Panc1 (cell line): ENCODE results near the gene NF1. TPM values are rescaled to one million over a fixed set of nuclear protein-coding genes. Genes with fewer than 3 reads are reported as not detected.

Experiments used
- ATAC-seq: fragments of 200-7000 bp; cut with Tn5 transposase; 2 replicates; pipeline ENCODE4 v1.9.1; 2020; ENCODE audit warnings: mild to moderate bottlenecking, moderate library complexity
- BruUV-seq: library from RNA; stranded (reverse); fragments of 400-500 nt; replicated peaks from 2 replicates; lab custom pipeline; 2021; lab: Mats Ljungman, UMichigan
- CTCF ChIA-PET: fragments of 300-600 bp; sonication (Branson Sonifier 250); formaldehyde crosslinking; loops from one replicate; lab custom pipeline; 2022; ENCODE audit warnings: antibody characterized with exemption; lab: Charles Lee
- POLR2A ChIA-PET: fragments of 300-600 bp; sonication (Branson Sonifier 250); formaldehyde crosslinking; loops from one replicate; lab custom pipeline; 2022; ENCODE audit warnings: antibody characterized with exemption; lab: Charles Lee
- DNase-seq: peaks from one replicate; pipeline ENCODE4 v3.0.0-alpha.2; 2010; ENCODE audit warnings: low read depth, low spot score
- H3K27ac ChIP-seq: 2 replicates; pipeline ENCODE4 v1.5.1; 2011; ENCODE audit warnings: mild to moderate bottlenecking, low read length, inconsistent platforms
- H3K27me3 ChIP-seq: fragments of 200-500 bp; sonication (Bioruptor generic); 2 replicates; pipeline ENCODE4 v1.6.0; 2014; ENCODE audit warnings: low read length, inconsistent platforms; ENCODE audit not compliant: control insufficient read depth, insufficient read depth
- H3K36me3 ChIP-seq: fragments of 200-500 bp; sonication (Bioruptor generic); 2 replicates; pipeline ENCODE4 v1.5.1; 2014; ENCODE audit warnings: inconsistent platforms, mild to moderate bottlenecking, low read length, moderate library complexity; ENCODE audit not compliant: control insufficient read depth, insufficient read depth
- H3K4me1 ChIP-seq: 2 replicates; pipeline ENCODE4 v1.5.1; 2011; ENCODE audit warnings: inconsistent platforms, mild to moderate bottlenecking, low read length, moderate library complexity; ENCODE audit not compliant: control insufficient read depth, insufficient read depth
- H3K4me3 ChIP-seq, 2 experiments: 2 replicates each; pipeline ENCODE4 v1.5.1; 2011 to 2012; ENCODE audit warnings: low read depth in 2 of 2, low read length in 2 of 2, mild to moderate bottlenecking in 2 of 2, inconsistent platforms in 1 of 2, moderate library complexity in 1 of 2
- H3K9me3 ChIP-seq: fragments of 200-500 bp; sonication (Bioruptor generic); 2 replicates; pipeline ENCODE4 v1.5.1; 2014; ENCODE audit warnings: low read depth, mild to moderate bottlenecking, inconsistent platforms, low read length, moderate library complexity; ENCODE audit not compliant: control insufficient read depth, insufficient read depth
- POLR2AphosphoS5 ChIP-seq: IDR thresholded peaks from 2 replicates; pipeline ENCODE4 v1.6.1; 2012; ENCODE audit warnings: mild to moderate bottlenecking, low read depth, low read length, moderate library complexity
- REST ChIP-seq, 2 experiments: IDR thresholded peaks; 2 replicates each; pipeline ENCODE4 v1.6.1; 2011 to 2012; ENCODE audit warnings: low read depth in 2 of 2, control low read depth in 1 of 2, low read length in 1 of 2, mild to moderate bottlenecking in 1 of 2, moderate library complexity in 1 of 2; ENCODE audit not compliant: insufficient read depth in 1 of 2
- SIN3A ChIP-seq: IDR thresholded peaks from 2 replicates; pipeline ENCODE4 v1.6.1; 2012; ENCODE audit warnings: low read depth, mild to moderate bottlenecking, low read length, moderate library complexity, borderline replicate concordance; ENCODE audit not compliant: insufficient read depth
- TCF7L2 ChIP-seq: IDR thresholded peaks from 2 replicates; pipeline ENCODE4 v1.6.1; 2011; ENCODE audit warnings: mild to moderate bottlenecking, low read depth, low read length, inconsistent platforms
- in situ Hi-C: cut with HindIII; loops from 2 replicates; pipeline ENCODE4 v1.10.0; 2016; ENCODE audit warnings: low sequenced_read_pairs, low pct_unique_long_range_greater_than_20kb
- intact Hi-C: fragments of 100-400 bp; cut with micrococcal nuclease; formaldehyde crosslinking; loops from one replicate; pipeline ENCODE4 v1.10.0; 2022; ENCODE audit not compliant: unreplicated experiment
- total RNA-seq: library from RNA; stranded (reverse); gene quantifications from one replicate; pipeline ENCODE4 v1.2.1, GENCODE V29; 2021; ENCODE audit not compliant: unreplicated experiment
- TF ChIP-seq, protein P1 (sequence below): fragments of 450-650 bp; IDR thresholded peaks from 2 replicates; pipeline ENCODE4 v1.5.1; 2017; ENCODE audit warnings: mild to moderate bottlenecking

NF1 gene
- total RNA-seq, 1 experiment from 2014 or later, result 82.5 TPM

- no peak for TF ChIP-seq TCF7L2
- DNase-seq (no peak), ATAC-seq (no peak)
- Histone ChIP-seq H3K36me3 (peaks cover 6% of the 10 kb centered on the region; the same call in 1 of the 2 replicates), H3K27ac (no peak overlapping the region), H3K9me3 (no peaks in the 10 kb centered on the region), H3K4me3 (no peak overlapping the region), H3K4me1 (no peaks in the 10 kb centered on the region), H3K27me3 (no peaks in the 10 kb centered on the region)
- BruUV-seq, result no TSS peak
- in situ Hi-C loops (no loop called here), intact Hi-C loops (no loop called here)
- POLR2A ChIA-PET, result no interaction called here
- CTCF ChIA-PET, result no interaction called here
Measured at GRCh38 chr17:31167111-31167510, 72.3 kb downstream of the NF1 start.

GRCh38 chr17:31171701-31172100, 76.9 kb downstream of the NF1 start:
- TF ChIP-seq TCF7L2 (no peak), POLR2AphosphoS5 (no peak), SIN3A (no peak), REST (IDR thresholded peaks at IDR 0.05; ENCODE audit: insufficient read depth in 1 of 2, low read depth in 2 of 2, low read length in 1 of 2) (no peak)
- TF ChIP-seq, protein P1, sequence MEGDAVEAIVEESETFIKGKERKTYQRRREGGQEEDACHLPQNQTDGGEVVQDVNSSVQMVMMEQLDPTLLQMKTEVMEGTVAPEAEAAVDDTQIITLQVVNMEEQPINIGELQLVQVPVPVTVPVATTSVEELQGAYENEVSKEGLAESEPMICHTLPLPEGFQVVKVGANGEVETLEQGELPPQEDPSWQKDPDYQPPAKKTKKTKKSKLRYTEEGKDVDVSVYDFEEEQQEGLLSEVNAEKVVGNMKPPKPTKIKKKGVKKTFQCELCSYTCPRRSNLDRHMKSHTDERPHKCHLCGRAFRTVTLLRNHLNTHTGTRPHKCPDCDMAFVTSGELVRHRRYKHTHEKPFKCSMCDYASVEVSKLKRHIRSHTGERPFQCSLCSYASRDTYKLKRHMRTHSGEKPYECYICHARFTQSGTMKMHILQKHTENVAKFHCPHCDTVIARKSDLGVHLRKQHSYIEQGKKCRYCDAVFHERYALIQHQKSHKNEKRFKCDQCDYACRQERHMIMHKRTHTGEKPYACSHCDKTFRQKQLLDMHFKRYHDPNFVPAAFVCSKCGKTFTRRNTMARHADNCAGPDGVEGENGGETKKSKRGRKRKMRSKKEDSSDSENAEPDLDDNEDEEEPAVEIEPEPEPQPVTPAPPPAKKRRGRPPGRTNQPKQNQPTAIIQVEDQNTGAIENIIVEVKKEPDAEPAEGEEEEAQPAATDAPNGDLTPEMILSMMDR, result no peak
- POLR2A ChIA-PET, result interaction anchor here (0.6 kb wide), 1 partner anchor 393 kb away, joined by 5 read pairs; no protein-coding TSS in a partner anchor
- H3K36me3 ChIP-seq, result peaks cover 4% of the 10 kb centered on the region; the same call in 1 of the 2 replicates

GRCh38 chr17:31172388-31172787, 77.6 kb downstream of the NF1 start:
- ATAC-seq (no peak), DNase-seq (no peak)
- H3K9me3 ChIP-seq, result no peaks in the 10 kb centered on the region
- in situ Hi-C loops (no loop called here), intact Hi-C loops (no loop called here)
- no peak overlapping the region for H3K27ac ChIP-seq
- TF ChIP-seq REST (IDR thresholded peaks at IDR 0.05; ENCODE audit: insufficient read depth in 1 of 2, low read depth in 2 of 2, low read length in 1 of 2), result no peak
- no peak for TF ChIP-seq TCF7L2
- TF ChIP-seq, protein P1, result no peak
- TF ChIP-seq SIN3A, result no peak
- no peak for TF ChIP-seq POLR2AphosphoS5
- CTCF ChIA-PET, result no interaction called here
- H3K4me1 ChIP-seq, result no peaks in the 10 kb centered on the region
- peaks cover 4% of the 10 kb centered on the region; the same call in 1 of the 2 replicates for H3K36me3 ChIP-seq
- H3K27me3 ChIP-seq, result no peaks in the 10 kb centered on the region
- BruUV-seq, result no TSS peak
- POLR2A ChIA-PET, result no interaction called here
- no peak overlapping the region for H3K4me3 ChIP-seq

More at GRCh38 chr17:31171701-31172100, 76.9 kb downstream of the NF1 start:
- intact Hi-C loops (no loop called here), in situ Hi-C loops (no loop called here)
- DNase-seq, result no peak
- H3K9me3 ChIP-seq, result no peaks in the 10 kb centered on the region
- H3K27ac ChIP-seq, result no peak overlapping the region
- no peak overlapping the region for H3K4me3 ChIP-seq
- BruUV-seq, result no TSS peak
- H3K4me1 ChIP-seq, result no peaks in the 10 kb centered on the region
- H3K27me3 ChIP-seq, result no peaks in the 10 kb centered on the region
- CTCF ChIA-PET, result no interaction called here
- no peak for ATAC-seq
